ENCODE data around the gene PCDHGA10. TPM values are rescaled to one million over a fixed set of nuclear protein-coding genes. Genes with fewer than 3 reads are reported as not detected.
"Not testable (repeated sequence)": the region's sequence is repeated elsewhere in the genome, so short reads cannot be mapped to it uniquely, and the experiment has no call there.

Gene PCDHGA10
- total and polyA plus RNA-seq, 12 donors = 0.64 to 9.7 (median 7.1) TPM

GRCh38 chr5:141427783-141428426 lies 15.1 kb downstream of the PCDHGA10 start:
- WGBS, 4 donors = 37 to 44% (median 39%) methylated on average over 14 to 53 of the region's 53 CpGs
- intact Hi-C loops (cut with DNase I) = loop anchor here in 1 of 2 donors (10.0 kb wide), 1 partner anchor 97 kb away; no protein-coding TSS in a partner anchor
- Histone ChIP-seq H3K27ac (no peak overlapping the region), H3K4me3 (no peak overlapping the region), H3K36me3 (replicated peaks in 1 of 2) (no peaks in the 10 kb centered on the region), H3K9me3 (replicated peaks in 1 of 3) (peaks cover 3 to 79% (median 18%) of the 10 kb centered on the region in 3 donors), H3K4me1 (replicated peaks in 1 of 2) (peaks cover 0 to 7% of the 10 kb centered on the region in 2 donors), H3K27me3 (no peaks in the 10 kb centered on the region)
- no peak for DNase-seq
- no peak for TF ChIP-seq CTCF (IDR thresholded peaks at IDR 0.05)
- TF ChIP-seq POLR2A (IDR thresholded peaks at IDR 0.05) = no peak

DNA sequence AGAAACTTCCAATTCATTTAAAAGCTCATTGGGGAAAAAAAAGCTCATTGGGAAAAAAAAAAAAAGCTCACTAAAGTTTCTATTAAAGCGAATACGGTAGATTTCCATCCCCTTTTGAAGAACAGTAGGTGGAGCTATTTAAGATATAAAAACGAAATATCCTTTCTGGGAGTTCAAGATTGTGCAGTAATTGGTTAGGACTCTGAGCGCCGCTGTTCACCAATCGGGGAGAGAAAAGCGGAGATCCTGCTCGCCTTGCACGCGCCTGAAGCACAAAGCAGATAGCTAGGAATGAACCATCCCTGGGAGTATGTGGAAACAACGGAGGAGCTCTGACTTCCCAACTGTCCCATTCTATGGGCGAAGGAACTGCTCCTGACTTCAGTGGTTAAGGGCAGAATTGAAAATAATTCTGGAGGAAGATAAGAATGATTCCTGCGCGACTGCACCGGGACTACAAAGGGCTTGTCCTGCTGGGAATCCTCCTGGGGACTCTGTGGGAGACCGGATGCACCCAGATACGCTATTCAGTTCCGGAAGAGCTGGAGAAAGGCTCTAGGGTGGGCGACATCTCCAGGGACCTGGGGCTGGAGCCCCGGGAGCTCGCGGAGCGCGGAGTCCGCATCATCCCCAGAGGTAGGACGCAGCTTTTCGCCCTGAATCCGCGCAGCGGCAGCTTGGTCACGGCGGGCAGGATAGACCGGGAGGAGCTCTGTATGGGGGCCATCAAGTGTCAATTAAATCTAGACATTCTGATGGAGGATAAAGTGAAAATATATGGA lies 17.7 kb downstream of the PCDHGA10 start, which contains the start of gene PCDHGA12:
TSS of gene PCDHGA12 (plus strand) at position 176 of the 782 bp plus-strand sequence. CDS start at position 429, 253 bp downstream.
- TF ChIP-seq POLR2A (IDR thresholded peaks at IDR 0.05) = peak in 1 of 2 donors; percentile 37
- peak; percentile 39 to 78 (median 65) for TF ChIP-seq CTCF (IDR thresholded peaks at IDR 0.05)
- H3K36me3 ChIP-seq (replicated peaks in 1 of 2) = no peaks in the 10 kb centered on the region
- H3K27ac ChIP-seq = peak within 1 kb of the TSS in 3 of 5 donors; percentile 24 to 81 (median 42)
- WGBS, 4 donors = 8 to 17% (median 12%) methylated on average over 32 to 33 of the region's 33 CpGs
- peaks cover 0 to 7% of the 10 kb centered on the region in 2 donors for H3K4me1 ChIP-seq (replicated peaks in 1 of 2)
- DNase-seq = peak; percentile 58 to 89 (median 76)
- peak within 1 kb of the TSS in 2 of 4 donors; percentile 9 to 14 for H3K4me3 ChIP-seq
- H3K9me3 ChIP-seq (replicated peaks in 1 of 3) = peaks cover 2 to 56% (median 3%) of the 10 kb centered on the region in 3 donors
- H3K27me3 ChIP-seq = no peaks in the 10 kb centered on the region
- intact Hi-C loops (cut with DNase I) = no loop called here

GRCh38 chr5:141431286-141431685 lies 18.5 kb downstream of the PCDHGA10 start:
- peaks cover 3 to 48% (median 4%) of the 10 kb centered on the region in 3 donors for H3K9me3 ChIP-seq (replicated peaks in 1 of 3)
- H3K27ac ChIP-seq = peak overlapping the region in 2 of 5 donors; percentile 7 to 81
- WGBS, 4 donors = 10 to 19% (median 14%) methylated on average over 10 to 37 of the region's 37 CpGs
- DNase-seq = peak in 3 of 7 donors; percentile 25 to 46 (median 38)
- H3K36me3 ChIP-seq (replicated peaks in 1 of 2) = no peaks in the 10 kb centered on the region
- H3K4me1 ChIP-seq (replicated peaks in 1 of 2) = peaks cover 0 to 7% of the 10 kb centered on the region in 2 donors
- H3K27me3 ChIP-seq = no peaks in the 10 kb centered on the region
- H3K4me3 ChIP-seq = peak overlapping the region in 2 of 4 donors; percentile 9 to 14
- intact Hi-C loops (cut with DNase I) = no loop called here
- TF ChIP-seq CTCF (IDR thresholded peaks at IDR 0.05) (no peak), POLR2A (IDR thresholded peaks at IDR 0.05) (peak in 1 of 2 donors; percentile 43)

DNA sequence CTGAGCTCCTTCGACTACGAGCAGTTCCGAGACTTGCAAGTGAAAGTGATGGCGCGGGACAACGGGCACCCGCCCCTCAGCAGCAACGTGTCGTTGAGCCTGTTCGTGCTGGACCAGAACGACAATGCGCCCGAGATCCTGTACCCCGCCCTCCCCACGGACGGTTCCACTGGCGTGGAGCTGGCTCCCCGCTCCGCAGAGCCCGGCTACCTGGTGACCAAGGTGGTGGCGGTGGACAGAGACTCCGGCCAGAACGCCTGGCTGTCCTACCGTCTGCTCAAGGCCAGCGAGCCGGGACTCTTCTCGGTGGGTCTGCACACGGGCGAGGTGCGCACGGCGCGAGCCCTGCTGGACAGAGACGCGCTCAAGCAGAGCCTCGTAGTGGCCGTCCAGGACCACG lies 19.5 kb downstream of the PCDHGA10 start:
- intact Hi-C loops (cut with DNase I) = not testable (repeated sequence)
- H3K9me3 ChIP-seq (replicated peaks in 1 of 3) = peaks cover 3 to 38% (median 4%) of the 10 kb centered on the region in 3 donors
- 27 to 90% (median 28%) methylated on average over 2 to 38 of the region's 38 CpGs; no CpG with 5 or more reads in 1 of the 4 donors for WGBS, 4 donors

GRCh38 chr5:141432726-141433125 lies 19.9 kb downstream of the PCDHGA10 start:
- H3K9me3 ChIP-seq (replicated peaks in 1 of 3) = peaks cover 3 to 34% (median 4%) of the 10 kb centered on the region in 3 donors
- H3K27ac ChIP-seq; H3K4me3 ChIP-seq; H3K27me3 ChIP-seq; DNase-seq; H3K36me3 ChIP-seq (replicated peaks in 1 of 2); H3K4me1 ChIP-seq (replicated peaks in 1 of 2); intact Hi-C loops (cut with DNase I): not testable (repeated sequence)
- 26 to 34% (median 30%) methylated on average over 7 to 29 of the region's 29 CpGs for WGBS, 4 donors

More for the DNA sequence above, 19.5 kb downstream of the PCDHGA10 start:
- not testable (repeated sequence) for H3K27me3 ChIP-seq; H3K36me3 ChIP-seq (replicated peaks in 1 of 2); H3K4me1 ChIP-seq (replicated peaks in 1 of 2); H3K27ac ChIP-seq; DNase-seq
- peak overlapping the region in 1 of 4 donors; percentile 14 for H3K4me3 ChIP-seq
